Measurements from ENCODE around the gene CD200. TPM values are rescaled to one million over a fixed set of nuclear protein-coding genes. Genes with fewer than 3 reads are reported as not detected.

The CD200 gene
- total RNA-seq, 6 experiments from 2014 or later, result 0.25 to 0.40 TPM; not detected in 4

GRCh38 chr3:112373476-112373875 lies 40.5 kb downstream of the CD200 start:
- Histone ChIP-seq H3K4me1 (no peaks in the 10 kb centered on the region), H3K36me3 (no peaks in the 10 kb centered on the region), H3K27ac (no peak overlapping the region), H3K9me3 (no peaks in the 10 kb centered on the region), H3K4me3 (no peak overlapping the region), H3K27me3 (no peaks in the 10 kb centered on the region)
- intact Hi-C loops (cut with DNase I), result no loop called here
- no peak for TF ChIP-seq POLR2A (IDR thresholded peaks at IDR 0.05)
- TF ChIP-seq, protein P1, sequence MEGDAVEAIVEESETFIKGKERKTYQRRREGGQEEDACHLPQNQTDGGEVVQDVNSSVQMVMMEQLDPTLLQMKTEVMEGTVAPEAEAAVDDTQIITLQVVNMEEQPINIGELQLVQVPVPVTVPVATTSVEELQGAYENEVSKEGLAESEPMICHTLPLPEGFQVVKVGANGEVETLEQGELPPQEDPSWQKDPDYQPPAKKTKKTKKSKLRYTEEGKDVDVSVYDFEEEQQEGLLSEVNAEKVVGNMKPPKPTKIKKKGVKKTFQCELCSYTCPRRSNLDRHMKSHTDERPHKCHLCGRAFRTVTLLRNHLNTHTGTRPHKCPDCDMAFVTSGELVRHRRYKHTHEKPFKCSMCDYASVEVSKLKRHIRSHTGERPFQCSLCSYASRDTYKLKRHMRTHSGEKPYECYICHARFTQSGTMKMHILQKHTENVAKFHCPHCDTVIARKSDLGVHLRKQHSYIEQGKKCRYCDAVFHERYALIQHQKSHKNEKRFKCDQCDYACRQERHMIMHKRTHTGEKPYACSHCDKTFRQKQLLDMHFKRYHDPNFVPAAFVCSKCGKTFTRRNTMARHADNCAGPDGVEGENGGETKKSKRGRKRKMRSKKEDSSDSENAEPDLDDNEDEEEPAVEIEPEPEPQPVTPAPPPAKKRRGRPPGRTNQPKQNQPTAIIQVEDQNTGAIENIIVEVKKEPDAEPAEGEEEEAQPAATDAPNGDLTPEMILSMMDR (IDR thresholded peaks at IDR 0.05), result no peak
- WGBS (ENCODE audit: insufficient coverage, low coverage, low lambda C conversion rate, missing lambda C conversion rate), result 36% methylated on average over 4 of the region's 4 CpGs
- no peak for DNase-seq
- ATAC-seq, result no peak

- Histone ChIP-seq H3K4me1 (no peaks in the 10 kb centered on the region), H3K27me3 (no peaks in the 10 kb centered on the region), H3K4me3 (no peak overlapping the region), H3K27ac (no peak overlapping the region), H3K9me3 (no peaks in the 10 kb centered on the region), H3K36me3 (no peaks in the 10 kb centered on the region)
- no peak for TF ChIP-seq POLR2A (IDR thresholded peaks at IDR 0.05)
- TF ChIP-seq, protein P1 (IDR thresholded peaks at IDR 0.05), result no peak
- DNase-seq (no peak), ATAC-seq (no peak)
- WGBS (ENCODE audit: insufficient coverage, low coverage, low lambda C conversion rate, missing lambda C conversion rate), result 50% methylated on average over 2 of the region's 2 CpGs
- intact Hi-C loops (cut with DNase I), result no loop called here
Measured at GRCh38 chr3:112373924-112374323, 41.0 kb downstream of the CD200 start.

GRCh38 chr3:112374333-112374734 lies 41.4 kb downstream of the CD200 start:
- TF ChIP-seq, protein P1 (IDR thresholded peaks at IDR 0.05), result no peak
- no peak for TF ChIP-seq POLR2A (IDR thresholded peaks at IDR 0.05)
- H3K27ac ChIP-seq, result no peak overlapping the region
- no peak overlapping the region for H3K4me3 ChIP-seq
- no peaks in the 10 kb centered on the region for H3K36me3 ChIP-seq
- H3K27me3 ChIP-seq, result no peaks in the 10 kb centered on the region
- intact Hi-C loops (cut with DNase I), result no loop called here
- DNase-seq, result no peak
- WGBS (ENCODE audit: insufficient coverage, low coverage, low lambda C conversion rate, missing lambda C conversion rate), result 64% methylated on average over 5 of the region's 5 CpGs
- ATAC-seq, result peak in 2 of 4 donors; percentile 39 to 69
- H3K9me3 ChIP-seq, result no peaks in the 10 kb centered on the region
- H3K4me1 ChIP-seq, result no peaks in the 10 kb centered on the region

DNA sequence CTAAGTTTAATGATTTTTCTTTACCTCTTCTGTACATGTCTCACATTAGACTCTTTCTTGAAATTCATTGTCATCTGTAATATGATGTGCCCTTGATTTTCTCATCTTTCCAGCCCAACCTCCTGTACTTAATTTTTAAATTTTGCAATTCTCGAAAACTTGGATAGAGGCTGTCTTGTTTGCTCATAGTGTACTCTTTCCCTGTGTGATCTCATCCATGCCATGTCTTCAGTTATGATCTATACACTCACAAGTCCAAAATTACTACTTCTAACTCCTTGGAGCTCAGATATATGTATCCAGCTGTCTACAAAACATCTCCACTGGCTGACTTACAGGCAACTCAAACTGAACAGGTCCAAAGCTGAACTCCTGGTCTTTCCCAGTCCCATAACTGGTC lies 42.2 kb downstream of the CD200 start:
- no peaks in the 10 kb centered on the region for H3K36me3 ChIP-seq
- no peaks in the 10 kb centered on the region for H3K27me3 ChIP-seq
- TF ChIP-seq POLR2A (IDR thresholded peaks at IDR 0.05), result no peak
- TF ChIP-seq, protein P1 (IDR thresholded peaks at IDR 0.05), result no peak
- no peak for DNase-seq
- H3K4me3 ChIP-seq, result no peak overlapping the region
- WGBS (ENCODE audit: insufficient coverage, low coverage, low lambda C conversion rate, missing lambda C conversion rate), result 69% methylated on average over 1 of the region's 1 CpG
- no peak for ATAC-seq
- no peaks in the 10 kb centered on the region for H3K9me3 ChIP-seq
- intact Hi-C loops (cut with DNase I), result no loop called here
- H3K4me1 ChIP-seq, result no peaks in the 10 kb centered on the region
- H3K27ac ChIP-seq, result no peak overlapping the region

All from right lobe of liver (tissue), 6 donors.